Astrocyte (in vitro differentiated cells and primary cell): ENCODE results near the gene FLNC. TPM values are rescaled to one million over a fixed set of nuclear protein-coding genes. Genes with fewer than 3 reads are reported as not detected.

ENCODE experiments used
- DNase-seq: peaks from one replicate; pipeline ENCODE4 v3.0.0-alpha.2; 2010; ENCODE audit warnings: low read depth
- FAIRE-seq: peaks from 2 replicates; lab custom pipeline; 2011; peaks lifted over from hg19 to GRCh38; lab: Jason Lieb, UNC
- H2AFZ ChIP-seq: 2 replicates; pipeline ENCODE4 v1.6.0; 2012; ENCODE audit warnings: low read depth, low read length, inconsistent platforms
- H3K27ac ChIP-seq: 2 replicates; pipeline ENCODE4 v1.5.1; 2011; ENCODE audit warnings: low read depth, low read length, inconsistent platforms
- H3K27me3 ChIP-seq: 2 replicates; pipeline ENCODE4 v1.6.0; 2011; ENCODE audit warnings: low read length, inconsistent platforms; ENCODE audit not compliant: insufficient read depth
- H3K36me3 ChIP-seq: 2 replicates; pipeline ENCODE4 v1.5.1; 2011; ENCODE audit warnings: low read length, inconsistent platforms; ENCODE audit not compliant: insufficient read depth
- H3K4me1 ChIP-seq: 2 replicates; pipeline ENCODE4 v1.5.1; 2011; ENCODE audit warnings: low read length, inconsistent platforms; ENCODE audit not compliant: insufficient read depth
- H3K4me2 ChIP-seq: 2 replicates; pipeline ENCODE4 v1.6.0; 2012; ENCODE audit warnings: low read length, inconsistent platforms
- H3K4me3 ChIP-seq: 2 replicates; pipeline ENCODE4 v1.5.1; 2011; ENCODE audit warnings: low read depth, mild to moderate bottlenecking, low read length, inconsistent platforms; ENCODE audit not compliant: insufficient read depth
- H3K79me2 ChIP-seq: 2 replicates; pipeline ENCODE4 v1.6.0; 2012; ENCODE audit warnings: mild to moderate bottlenecking, low read length, inconsistent platforms; ENCODE audit not compliant: insufficient read depth
- H3K9ac ChIP-seq: 2 replicates; pipeline ENCODE4 v1.6.0; 2012; ENCODE audit warnings: mild to moderate bottlenecking, low read length, inconsistent platforms
- H3K9me3 ChIP-seq: 2 replicates; pipeline ENCODE4 v1.5.1; 2012; ENCODE audit warnings: low read depth, mild to moderate bottlenecking, low read length, inconsistent platforms; ENCODE audit not compliant: insufficient read depth
- H4K20me1 ChIP-seq: 2 replicates; pipeline ENCODE4 v1.6.0; 2012; ENCODE audit warnings: low read length, inconsistent platforms; ENCODE audit not compliant: insufficient read depth
- H3K27ac Mint-ChIP-seq: one replicate; pipeline ENCODE4 v1.8.0; 2021; ENCODE audit warnings: mild to moderate bottlenecking, mixed read lengths; ENCODE audit not compliant: unreplicated experiment
- H3K27me3 Mint-ChIP-seq: one replicate; pipeline ENCODE4 v1.8.0; 2021; ENCODE audit warnings: low read depth, mixed read lengths; ENCODE audit not compliant: unreplicated experiment
- H3K36me3 Mint-ChIP-seq: one replicate; pipeline ENCODE4 v1.8.0; 2021; ENCODE audit warnings: low read depth, mixed read lengths; ENCODE audit not compliant: unreplicated experiment
- H3K4me1 Mint-ChIP-seq: one replicate; pipeline ENCODE4 v1.8.0; 2021; ENCODE audit warnings: low read depth, mixed read lengths; ENCODE audit not compliant: unreplicated experiment
- H3K4me3 Mint-ChIP-seq: one replicate; pipeline ENCODE4 v1.8.0; 2021; ENCODE audit warnings: mild to moderate bottlenecking, moderate library complexity, mixed read lengths; ENCODE audit not compliant: unreplicated experiment
- H3K9me3 Mint-ChIP-seq: one replicate; pipeline ENCODE4 v1.8.0; 2021; ENCODE audit warnings: mild to moderate bottlenecking, mixed read lengths; ENCODE audit not compliant: unreplicated experiment
- EZH2 ChIP-seq: IDR thresholded peaks from 2 replicates; pipeline ENCODE4 v1.6.1; 2012; ENCODE audit warnings: mild to moderate bottlenecking, low read length, inconsistent platforms; ENCODE audit not compliant: insufficient read depth
- total RNA-seq: library from RNA; stranded (reverse); gene quantifications from 2 replicates; pipeline ENCODE4 v1.2.1, GENCODE V29; 2021
- TF ChIP-seq, protein P1 (sequence below): IDR thresholded peaks from 2 replicates; pipeline ENCODE4 v1.5.1; 2011; ENCODE audit warnings: low read depth, mild to moderate bottlenecking, inconsistent platforms, low read length, moderate library complexity; ENCODE audit not compliant: insufficient read depth

FLNC gene
- total RNA-seq, 1 donor from 2014 or later, result 364 TPM

DNA sequence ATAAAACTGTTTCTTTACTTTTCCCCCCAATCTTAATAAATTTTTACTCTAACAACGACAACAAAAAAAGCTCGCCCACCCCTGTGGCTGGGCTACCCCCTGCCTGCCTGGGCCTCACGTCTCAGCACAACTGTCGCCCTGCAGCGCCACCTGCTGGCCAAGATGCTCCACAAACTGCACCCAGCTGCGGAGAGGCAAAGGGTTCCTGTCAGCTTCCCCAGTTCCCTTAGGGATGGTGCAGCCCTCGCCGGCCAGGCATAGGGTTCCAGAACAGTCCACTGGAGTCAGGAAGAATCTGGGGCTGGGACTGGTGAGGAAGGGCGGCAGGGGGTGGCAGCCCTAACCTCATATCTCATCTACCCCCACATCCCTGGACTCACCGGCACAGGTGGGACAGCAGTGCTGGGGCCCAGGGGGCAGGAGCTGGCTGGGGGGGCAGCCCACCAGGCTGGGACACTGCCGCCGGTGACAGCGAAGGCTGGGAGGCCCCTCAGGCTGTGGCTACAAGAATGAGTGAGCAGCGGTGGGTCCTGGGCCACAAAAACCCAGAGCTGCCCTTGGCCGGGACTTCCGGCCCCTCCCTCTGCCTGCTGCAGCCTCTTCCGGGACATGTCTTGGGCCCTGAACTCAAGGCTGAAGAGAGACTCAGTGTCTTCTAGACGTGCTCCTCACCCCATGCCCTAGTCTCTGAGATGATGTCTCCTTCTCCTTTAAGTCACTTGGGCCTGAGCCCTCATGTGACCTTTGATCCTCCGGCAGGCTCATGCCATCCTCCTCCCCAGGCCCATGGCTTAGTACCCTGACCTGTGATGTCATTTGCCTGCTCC is 53.6 kb downstream of the FLNC start:
- TF ChIP-seq EZH2, result no peak
- TF ChIP-seq, protein P1, sequence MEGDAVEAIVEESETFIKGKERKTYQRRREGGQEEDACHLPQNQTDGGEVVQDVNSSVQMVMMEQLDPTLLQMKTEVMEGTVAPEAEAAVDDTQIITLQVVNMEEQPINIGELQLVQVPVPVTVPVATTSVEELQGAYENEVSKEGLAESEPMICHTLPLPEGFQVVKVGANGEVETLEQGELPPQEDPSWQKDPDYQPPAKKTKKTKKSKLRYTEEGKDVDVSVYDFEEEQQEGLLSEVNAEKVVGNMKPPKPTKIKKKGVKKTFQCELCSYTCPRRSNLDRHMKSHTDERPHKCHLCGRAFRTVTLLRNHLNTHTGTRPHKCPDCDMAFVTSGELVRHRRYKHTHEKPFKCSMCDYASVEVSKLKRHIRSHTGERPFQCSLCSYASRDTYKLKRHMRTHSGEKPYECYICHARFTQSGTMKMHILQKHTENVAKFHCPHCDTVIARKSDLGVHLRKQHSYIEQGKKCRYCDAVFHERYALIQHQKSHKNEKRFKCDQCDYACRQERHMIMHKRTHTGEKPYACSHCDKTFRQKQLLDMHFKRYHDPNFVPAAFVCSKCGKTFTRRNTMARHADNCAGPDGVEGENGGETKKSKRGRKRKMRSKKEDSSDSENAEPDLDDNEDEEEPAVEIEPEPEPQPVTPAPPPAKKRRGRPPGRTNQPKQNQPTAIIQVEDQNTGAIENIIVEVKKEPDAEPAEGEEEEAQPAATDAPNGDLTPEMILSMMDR, result peak; percentile 63
- no peak overlapping the region for H3K4me3 ChIP-seq
- H3K4me2 ChIP-seq, result no peak overlapping the region
- no peak overlapping the region for H3K9ac ChIP-seq
- FAIRE-seq, result no peak
- H4K20me1 ChIP-seq, result peaks cover 3% of the 10 kb centered on the region
- Mint-ChIP-seq H3K27me3 (peaks cover 39% of the 10 kb centered on the region), H3K27ac (no peak overlapping the region), H3K9me3 (no peaks in the 10 kb centered on the region), H3K4me1 (no peaks in the 10 kb centered on the region), H3K4me3 (no peak overlapping the region), H3K36me3 (no peaks in the 10 kb centered on the region)
- DNase-seq, result no peak
- H2AFZ ChIP-seq, result no peak overlapping the region
- peaks cover 6% of the 10 kb centered on the region for H3K27me3 ChIP-seq
- no peaks in the 10 kb centered on the region for H3K79me2 ChIP-seq
- H3K4me1 ChIP-seq, result no peaks in the 10 kb centered on the region
- no peak overlapping the region for H3K27ac ChIP-seq
- H3K36me3 ChIP-seq, result no peaks in the 10 kb centered on the region
- peaks cover 6% of the 10 kb centered on the region for H3K9me3 ChIP-seq

- Mint-ChIP-seq H3K36me3 (no peaks in the 10 kb centered on the region), H3K4me1 (no peaks in the 10 kb centered on the region), H3K27me3 (peaks cover 38% of the 10 kb centered on the region), H3K9me3 (no peaks in the 10 kb centered on the region), H3K27ac (no peak overlapping the region), H3K4me3 (no peak overlapping the region)
- FAIRE-seq (no peak), DNase-seq (no peak)
- H3K27me3 ChIP-seq, result peaks cover 6% of the 10 kb centered on the region
- no peak overlapping the region for H3K4me2 ChIP-seq
- H3K27ac ChIP-seq, result no peak overlapping the region
- H3K4me3 ChIP-seq, result no peak overlapping the region
- H4K20me1 ChIP-seq, result peaks cover 3% of the 10 kb centered on the region
- no peaks in the 10 kb centered on the region for H3K4me1 ChIP-seq
- H2AFZ ChIP-seq, result no peak overlapping the region
- no peak for TF ChIP-seq EZH2
- H3K79me2 ChIP-seq, result no peaks in the 10 kb centered on the region
- no peak overlapping the region for H3K9ac ChIP-seq
- no peaks in the 10 kb centered on the region for H3K36me3 ChIP-seq
- peaks cover 6% of the 10 kb centered on the region for H3K9me3 ChIP-seq
Measured at GRCh38 chr7:128884561-128885369, 54.6 kb downstream of the FLNC start.

GRCh38 chr7:128885370-128886187 is 55.4 kb downstream of the FLNC start:
- Mint-ChIP-seq H3K4me1 (no peaks in the 10 kb centered on the region), H3K27me3 (peaks cover 43% of the 10 kb centered on the region), H3K9me3 (no peaks in the 10 kb centered on the region), H3K36me3 (no peaks in the 10 kb centered on the region), H3K4me3 (no peak overlapping the region), H3K27ac (no peak overlapping the region)
- Histone ChIP-seq H3K4me3 (no peak overlapping the region), H3K27ac (no peak overlapping the region), H3K9ac (no peak overlapping the region), H3K27me3 (peaks cover 10% of the 10 kb centered on the region), H3K9me3 (peaks cover 6% of the 10 kb centered on the region), H3K4me2 (no peak overlapping the region), H3K79me2 (no peaks in the 10 kb centered on the region), H3K4me1 (no peaks in the 10 kb centered on the region), H2AFZ (no peak overlapping the region), H4K20me1 (peaks cover 3% of the 10 kb centered on the region), H3K36me3 (no peaks in the 10 kb centered on the region)
- DNase-seq (no peak), FAIRE-seq (no peak)
- TF ChIP-seq EZH2, result no peak
- TF ChIP-seq, protein P1, result no peak
